Hepatocyte (in vitro differentiated cells): ENCODE measurements around the gene LAMP1. TPM values are rescaled to one million over a fixed set of nuclear protein-coding genes. Genes with fewer than 3 reads are reported as not detected.

Experiments used
- DNase-seq: peaks from one replicate; pipeline ENCODE4 v3.0.0-alpha.2; 2016; ENCODE audit warnings: low spot score
- H2AFZ ChIP-seq: fragments of 200-600 bp; sonication (generic); 2 replicates; pipeline ENCODE4 v1.6.0; 2016; ENCODE audit warnings: antibody characterized with exemption, mild to moderate bottlenecking
- H3K27ac ChIP-seq: fragments of 200-600 bp; sonication (generic); 2 replicates; pipeline ENCODE4 v1.5.1; 2016; ENCODE audit warnings: mild to moderate bottlenecking
- H3K27me3 ChIP-seq: fragments of 200-600 bp; sonication (generic); 2 replicates; pipeline ENCODE4 v1.6.1; 2016
- H3K36me3 ChIP-seq: fragments of 200-600 bp; sonication (generic); replicated peaks from 2 replicates; pipeline ENCODE4 v1.5.1; 2016; ENCODE audit warnings: low read depth; ENCODE audit not compliant: insufficient read depth
- H3K4me1 ChIP-seq: fragments of 200-600 bp; sonication (generic); 2 replicates; pipeline ENCODE4 v1.5.1; 2016; ENCODE audit warnings: mild to moderate bottlenecking, moderate library complexity; ENCODE audit not compliant: insufficient read depth
- H3K4me2 ChIP-seq: fragments of 200-600 bp; sonication (generic); 2 replicates; pipeline ENCODE4 v1.6.0; 2016
- H3K4me3 ChIP-seq: fragments of 200-600 bp; sonication (generic); 2 replicates; pipeline ENCODE4 v1.5.1; 2016; ENCODE audit warnings: mild to moderate bottlenecking
- H3K79me2 ChIP-seq: fragments of 200-600 bp; sonication (generic); 2 replicates; pipeline ENCODE4 v1.6.0; 2017; ENCODE audit warnings: mild to moderate bottlenecking
- H3K9me2 ChIP-seq: fragments of 200-600 bp; sonication (generic); replicated peaks from 2 replicates; pipeline ENCODE4 v1.6.0; 2017; ENCODE audit warnings: mild to moderate bottlenecking; ENCODE audit not compliant: insufficient read depth
- H3K9me3 ChIP-seq: fragments of 200-600 bp; sonication (generic); 2 replicates; pipeline ENCODE4 v1.5.1; 2016; ENCODE audit warnings: low read depth, mild to moderate bottlenecking
- H4K20me1 ChIP-seq: fragments of 200-600 bp; sonication (generic); 2 replicates; pipeline ENCODE4 v1.6.0; 2016; ENCODE audit warnings: mild to moderate bottlenecking; ENCODE audit not compliant: insufficient read depth, poor library complexity, severe bottlenecking
- EZH2 ChIP-seq: fragments of 200-600 bp; sonication (generic); IDR thresholded peaks from 2 replicates; pipeline ENCODE4 v1.6.1; 2016; ENCODE audit warnings: antibody characterized with exemption, mild to moderate bottlenecking, borderline replicate concordance
- EZH2phosphoT487 ChIP-seq: fragments of 200-600 bp; sonication (generic); IDR thresholded peaks from one replicate; pipeline ENCODE4 v1.6.1; 2018; ENCODE audit warnings: antibody characterized with exemption, mild to moderate bottlenecking, low read depth, moderate library complexity; ENCODE audit not compliant: unreplicated experiment, severe bottlenecking
- WGBS: methylation state at CpG from one replicate; pipeline ENCODE4 v1.1.6; 2016; ENCODE audit warnings: low lambda C conversion rate; ENCODE audit errors: missing lambda C conversion rate; 5-methylcytosine and 5-hydroxymethylcytosine counted together
- polyA plus RNA-seq: library from polyadenylated mRNA; unstranded; fragments of >200 nt; fragmentation: Nextera tagmentation; extraction: Ambion mirVana; gene quantifications from 2 replicates; pipeline ENCODE4 v1.2.1, GENCODE V29; 2016
- total RNA-seq: library from RNA; depleted of rRNA; stranded (reverse); fragments of >200 nt; gene quantifications from 2 replicates; pipeline ENCODE4 v1.2.3, GENCODE V29; 2014
- TF ChIP-seq, protein P1 (sequence below): fragments of 200-600 bp; sonication (generic); IDR thresholded peaks from 2 replicates; pipeline ENCODE4 v1.5.1; 2016; ENCODE audit warnings: antibody characterized with exemption, mild to moderate bottlenecking; ENCODE audit not compliant: poor library complexity

The LAMP1 gene
- total and polyA plus RNA-seq, 2 experiments from 2014 or later = 190 to 233 TPM

DNA sequence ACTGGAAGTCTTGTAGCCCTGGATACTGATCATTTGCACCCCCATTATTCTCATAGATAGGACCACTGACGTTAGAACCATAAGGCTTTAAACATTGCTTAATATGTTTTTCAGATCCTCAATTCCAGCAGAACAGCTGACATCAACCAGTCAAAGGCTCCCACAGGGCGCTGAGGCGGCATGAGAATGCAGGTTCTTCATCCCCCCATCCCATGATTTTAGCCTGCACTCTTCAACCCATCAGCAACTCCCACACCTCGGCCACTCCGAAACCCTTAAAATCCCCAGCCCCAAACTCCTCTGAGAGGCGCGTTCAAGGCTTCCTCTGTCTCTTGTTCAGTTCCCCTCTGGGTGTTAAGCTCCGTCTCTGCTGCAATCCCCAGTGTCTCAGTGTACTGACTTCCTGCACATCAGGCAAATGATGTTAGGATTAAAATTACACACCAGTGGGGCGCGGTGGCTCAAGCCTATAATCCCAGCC is 24.3 kb upstream of the LAMP1 start:
- Histone ChIP-seq H3K4me1 (peaks cover 22% of the 10 kb centered on the region), H3K9me3 (no peaks in the 10 kb centered on the region), H2AFZ (no peak overlapping the region), H3K4me2 (no peak overlapping the region), H4K20me1 (no peaks in the 10 kb centered on the region), H3K27ac (peak overlapping the region; percentile 94), H3K9me2 (no peaks in the 10 kb centered on the region), H3K79me2 (no peaks in the 10 kb centered on the region), H3K36me3 (no peaks in the 10 kb centered on the region), H3K4me3 (no peak overlapping the region), H3K27me3 (no peaks in the 10 kb centered on the region)
- WGBS = 95% methylated on average over 10 of the region's 10 CpGs
- no peak for DNase-seq
- TF ChIP-seq EZH2phosphoT487 = no peak

DNA sequence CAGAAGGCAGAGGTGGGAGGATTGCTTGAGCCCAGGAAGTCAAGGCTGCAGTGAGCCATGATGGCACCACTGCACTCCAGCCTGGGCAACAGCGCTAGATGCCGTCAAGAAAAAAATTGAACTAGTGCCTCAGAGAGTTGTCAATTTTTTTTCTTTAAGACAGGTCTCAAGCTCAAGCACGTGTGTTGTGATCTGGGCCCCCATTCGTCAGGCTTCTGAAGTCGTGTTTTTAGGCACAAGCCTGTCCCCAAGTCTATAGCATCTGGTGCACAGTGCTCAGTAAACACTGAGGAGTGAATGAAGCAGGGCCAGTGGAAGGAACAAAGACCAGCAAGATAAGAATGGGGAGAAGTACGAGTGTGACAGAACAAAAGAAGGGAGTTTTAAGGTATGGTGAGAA is 23.7 kb upstream of the LAMP1 start:
- Histone ChIP-seq H3K36me3 (no peaks in the 10 kb centered on the region), H3K79me2 (no peaks in the 10 kb centered on the region), H3K27ac (peak overlapping the region; percentile 94), H3K4me2 (no peak overlapping the region), H2AFZ (no peak overlapping the region), H3K9me2 (no peaks in the 10 kb centered on the region), H3K9me3 (no peaks in the 10 kb centered on the region), H4K20me1 (no peaks in the 10 kb centered on the region), H3K27me3 (no peaks in the 10 kb centered on the region), H3K4me3 (no peak overlapping the region), H3K4me1 (peaks cover 22% of the 10 kb centered on the region)
- no peak for DNase-seq
- WGBS = 90% methylated on average over 6 of the region's 6 CpGs
- TF ChIP-seq, protein P1, sequence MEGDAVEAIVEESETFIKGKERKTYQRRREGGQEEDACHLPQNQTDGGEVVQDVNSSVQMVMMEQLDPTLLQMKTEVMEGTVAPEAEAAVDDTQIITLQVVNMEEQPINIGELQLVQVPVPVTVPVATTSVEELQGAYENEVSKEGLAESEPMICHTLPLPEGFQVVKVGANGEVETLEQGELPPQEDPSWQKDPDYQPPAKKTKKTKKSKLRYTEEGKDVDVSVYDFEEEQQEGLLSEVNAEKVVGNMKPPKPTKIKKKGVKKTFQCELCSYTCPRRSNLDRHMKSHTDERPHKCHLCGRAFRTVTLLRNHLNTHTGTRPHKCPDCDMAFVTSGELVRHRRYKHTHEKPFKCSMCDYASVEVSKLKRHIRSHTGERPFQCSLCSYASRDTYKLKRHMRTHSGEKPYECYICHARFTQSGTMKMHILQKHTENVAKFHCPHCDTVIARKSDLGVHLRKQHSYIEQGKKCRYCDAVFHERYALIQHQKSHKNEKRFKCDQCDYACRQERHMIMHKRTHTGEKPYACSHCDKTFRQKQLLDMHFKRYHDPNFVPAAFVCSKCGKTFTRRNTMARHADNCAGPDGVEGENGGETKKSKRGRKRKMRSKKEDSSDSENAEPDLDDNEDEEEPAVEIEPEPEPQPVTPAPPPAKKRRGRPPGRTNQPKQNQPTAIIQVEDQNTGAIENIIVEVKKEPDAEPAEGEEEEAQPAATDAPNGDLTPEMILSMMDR = no peak
- TF ChIP-seq EZH2phosphoT487 (no peak), EZH2 (no peak)

DNA sequence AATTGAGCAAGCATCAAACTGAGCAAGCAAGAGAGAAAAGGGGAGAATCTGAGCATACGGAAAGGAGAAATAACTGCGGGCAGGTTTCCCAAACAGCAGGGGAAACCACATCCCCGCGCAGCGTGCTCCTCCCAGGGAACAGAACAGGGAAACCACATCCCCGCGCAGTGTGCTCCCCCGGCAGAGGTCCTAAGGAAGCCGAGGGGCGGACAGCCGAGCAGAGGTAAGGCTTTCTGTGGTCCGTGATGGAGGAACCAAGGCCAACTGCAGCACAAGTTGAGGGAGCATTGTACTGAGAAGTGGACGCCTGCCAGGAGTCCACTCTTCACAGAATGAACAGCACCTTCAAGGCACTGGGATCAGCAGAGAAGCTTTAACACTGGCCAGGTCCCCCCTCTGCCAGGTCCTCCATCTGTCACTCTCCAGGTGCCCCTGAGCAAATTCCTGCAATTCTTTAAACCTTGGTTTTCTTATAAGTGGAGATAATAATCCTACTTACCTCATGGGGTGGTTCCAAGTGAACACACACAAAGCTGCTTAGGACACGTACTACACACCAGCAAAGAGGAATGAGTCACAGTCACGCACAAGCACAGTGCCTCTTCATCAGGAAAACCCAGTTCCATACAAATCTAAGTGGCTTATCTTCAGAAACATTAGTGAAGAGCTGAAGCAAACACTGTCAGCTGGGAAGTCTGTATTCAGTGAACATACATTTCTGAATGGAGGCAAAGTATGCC is 23.0 kb upstream of the LAMP1 start:
- Histone ChIP-seq H3K36me3 (no peaks in the 10 kb centered on the region), H3K4me1 (peaks cover 22% of the 10 kb centered on the region), H3K79me2 (no peaks in the 10 kb centered on the region), H3K27ac (peak overlapping the region; percentile 94), H3K4me3 (no peak overlapping the region), H2AFZ (no peak overlapping the region), H3K4me2 (peak overlapping the region; percentile 15), H3K27me3 (no peaks in the 10 kb centered on the region), H4K20me1 (no peaks in the 10 kb centered on the region), H3K9me2 (no peaks in the 10 kb centered on the region), H3K9me3 (no peaks in the 10 kb centered on the region)
- TF ChIP-seq EZH2phosphoT487 (no peak), EZH2 (no peak)
- TF ChIP-seq, protein P1 = no peak
- peak; percentile 76 for DNase-seq
- WGBS = 88% methylated on average over 15 of the region's 15 CpGs

DNA sequence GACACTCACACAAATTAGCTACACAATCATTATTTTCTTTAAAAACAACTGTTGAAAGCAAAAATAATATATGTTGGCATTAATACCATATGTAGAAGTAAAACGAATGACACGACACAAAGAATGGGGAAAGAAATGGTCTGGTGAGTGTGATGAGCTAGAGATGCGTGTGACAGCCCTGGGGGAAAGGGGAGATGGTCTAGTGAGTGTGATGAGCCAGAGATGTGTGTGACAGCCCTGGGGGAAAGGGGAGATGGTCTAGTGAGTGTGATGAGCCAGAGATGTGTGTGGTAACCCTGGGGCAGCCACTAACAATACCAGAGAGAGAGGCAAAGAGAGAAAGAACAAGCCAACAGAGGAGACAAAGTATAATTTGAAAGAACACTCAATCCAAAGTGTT is 22.3 kb upstream of the LAMP1 start:
- no peak for TF ChIP-seq EZH2phosphoT487
- TF ChIP-seq, protein P1 = no peak
- no peak for TF ChIP-seq EZH2
- H3K4me1 ChIP-seq = peaks cover 22% of the 10 kb centered on the region
- no peaks in the 10 kb centered on the region for H3K27me3 ChIP-seq
- H3K9me3 ChIP-seq = no peaks in the 10 kb centered on the region
- H3K4me2 ChIP-seq = peak overlapping the region; percentile 15
- no peak overlapping the region for H3K4me3 ChIP-seq
- 90% methylated on average over 3 of the region's 3 CpGs for WGBS
- DNase-seq = no peak
- no peak overlapping the region for H2AFZ ChIP-seq
- no peaks in the 10 kb centered on the region for H3K36me3 ChIP-seq
- H3K27ac ChIP-seq = peak overlapping the region; percentile 94
- H4K20me1 ChIP-seq = no peaks in the 10 kb centered on the region
- H3K9me2 ChIP-seq = no peaks in the 10 kb centered on the region
- H3K79me2 ChIP-seq = no peaks in the 10 kb centered on the region
